H1 (cell line): ENCODE results near the gene PSMB5. TPM values are rescaled to one million over a fixed set of nuclear protein-coding genes. Genes with fewer than 3 reads are reported as not detected.

Experiments
- CTCF ChIA-PET: fragments of 300-600 bp; sonication (Branson Sonifier 250); formaldehyde crosslinking; loops from one replicate; lab custom pipeline; 2021; ENCODE audit not compliant: partially characterized antibody; lab: Charles Lee
- POLR2A ChIA-PET: fragments of 300-600 bp; sonication (Branson Sonifier 250); formaldehyde crosslinking; loops from one replicate; lab custom pipeline; 2021; ENCODE audit warnings: inconsistent platforms; ENCODE audit not compliant: partially characterized antibody; lab: Charles Lee
- DNase-seq, 2 experiments: peaks; one replicate each; pipeline versions ENCODE4 v3.0.0 to v3.0.0-alpha.2; 2010 to 2022; ENCODE audit warnings: low spot score in 2 of 2, low read depth in 1 of 2, mixed read lengths in 1 of 2
- FAIRE-seq: peaks from 2 replicates; lab custom pipeline; 2011; peaks lifted over from hg19 to GRCh38; lab: Jason Lieb, UNC
- H2AFZ ChIP-seq: 2 replicates; pipeline ENCODE4 v1.8.1; 2012; ENCODE audit warnings: low read length, inconsistent platforms
- H2AK5ac ChIP-seq: 2 replicates; pipeline ENCODE4 v1.6.1; 2013; ENCODE audit warnings: low read depth, low read length
- H2BK120ac ChIP-seq: replicated peaks from 2 replicates; pipeline ENCODE3; 2013; ENCODE audit warnings: low read depth, low read length, inconsistent platforms
- H2BK12ac ChIP-seq: 2 replicates; pipeline ENCODE4 v1.6.1; 2013; ENCODE audit warnings: low read depth, low read length
- H2BK15ac ChIP-seq: 2 replicates; pipeline ENCODE4 v1.6.1; 2013; ENCODE audit warnings: low read length
- H2BK20ac ChIP-seq: 2 replicates; pipeline ENCODE4 v1.6.1; 2013; ENCODE audit warnings: low read length
- H2BK5ac ChIP-seq: 2 replicates; pipeline ENCODE4 v1.6.1; 2013; ENCODE audit warnings: low read depth, low read length
- H3K14ac ChIP-seq: 2 replicates; pipeline ENCODE4 v1.6.1; 2013; ENCODE audit warnings: inconsistent platforms; ENCODE audit not compliant: insufficient read length
- H3K18ac ChIP-seq: 2 replicates; pipeline ENCODE4 v1.6.1; 2013; ENCODE audit warnings: low read length; ENCODE audit errors: extremely low read depth
- H3K23ac ChIP-seq: 2 replicates; pipeline ENCODE4 v1.6.1; 2013; ENCODE audit warnings: inconsistent platforms; ENCODE audit not compliant: insufficient read length
- H3K23me2 ChIP-seq: 2 replicates; pipeline ENCODE4 v1.6.1; 2013; ENCODE audit warnings: low read depth, low read length
- H3K27ac ChIP-seq: 2 replicates; pipeline ENCODE4 v1.6.1; 2011; ENCODE audit warnings: low read depth, low read length, inconsistent platforms
- H3K27me3 ChIP-seq, 4 experiments: replicated peaks in 1 of 4; 1 replicate in 1 of 4; 2 replicates in 3 of 4; pipeline versions ENCODE4 v1.6.1 to v1.8.1; 2011 to 2013; ENCODE audit warnings: low read length in 3 of 4, mild to moderate bottlenecking in 3 of 4, inconsistent platforms in 2 of 4, mixed read lengths in 2 of 4, moderate library complexity in 1 of 4; ENCODE audit not compliant: control insufficient read depth in 3 of 4, insufficient read depth in 3 of 4; ENCODE audit errors: extremely low read depth in 1 of 4
- H3K36me3 ChIP-seq, 4 experiments: 2 replicates each; pipeline versions ENCODE4 v1.6.1 to v1.8.1; 2011 to 2013; ENCODE audit warnings: mild to moderate bottlenecking in 4 of 4, low read length in 3 of 4, moderate library complexity in 2 of 4, control low read depth in 1 of 4, inconsistent platforms in 1 of 4; ENCODE audit not compliant: insufficient read depth in 4 of 4, control insufficient read depth in 2 of 4
- H3K4ac ChIP-seq: replicated peaks from 2 replicates; pipeline ENCODE3; 2013; ENCODE audit warnings: low read length, low read depth, mixed read lengths, inconsistent platforms; ENCODE audit not compliant: insufficient read length
- H3K4me1 ChIP-seq, 4 experiments: replicated peaks in 1 of 4; 1 replicate in 1 of 4; 2 replicates in 3 of 4; pipeline versions ENCODE4 v1.6.1 to v1.8.1; 2011 to 2013; ENCODE audit warnings: low read length in 3 of 4, inconsistent platforms in 2 of 4, mixed read lengths in 1 of 4; ENCODE audit not compliant: insufficient read depth in 4 of 4, control insufficient read depth in 3 of 4
- H3K4me2 ChIP-seq, 2 experiments: 2 replicates each; pipeline versions ENCODE4 v1.6.1 to v1.8.1; 2011 to 2013; ENCODE audit warnings: low read depth in 2 of 2, low read length in 2 of 2, control low read depth in 1 of 2, inconsistent platforms in 1 of 2, mild to moderate bottlenecking in 1 of 2; ENCODE audit not compliant: insufficient read depth in 1 of 2
- H3K4me3 ChIP-seq, 4 experiments: fragments of 200-600, 300-600 bp in 1 of 4; sonication (generic), shearing (Covaris generic), sonication (Bioruptor Twin) in 1 of 4; 2 replicates each; pipeline versions ENCODE4 v1.5.1 to v1.8.1; 2011 to 2016; ENCODE audit warnings: low read length in 4 of 4, low read depth in 3 of 4, control low read depth in 2 of 4, inconsistent platforms in 2 of 4, mild to moderate bottlenecking in 2 of 4, mixed read lengths in 1 of 4, moderate library complexity in 1 of 4; ENCODE audit not compliant: insufficient read depth in 2 of 4; ENCODE audit errors: extremely low read depth in 1 of 4
- H3K56ac ChIP-seq: replicated peaks from 2 replicates; pipeline ENCODE3; 2013; ENCODE audit warnings: low read depth, mild to moderate bottlenecking, mixed read lengths, low read length, inconsistent platforms; ENCODE audit not compliant: insufficient read length
- H3K79me1 ChIP-seq: 2 replicates; pipeline ENCODE4 v1.6.1; 2013; ENCODE audit warnings: low read depth, low read length, control low read depth
- H3K79me2 ChIP-seq, 2 experiments: 2 replicates each; pipeline versions ENCODE4 v1.6.1 to v1.8.1; 2012 to 2013; ENCODE audit warnings: low read length in 2 of 2, mild to moderate bottlenecking in 2 of 2, inconsistent platforms in 1 of 2; ENCODE audit not compliant: insufficient read depth in 2 of 2, control insufficient read depth in 1 of 2
- H3K9ac ChIP-seq, 4 experiments: replicated peaks in 1 of 4; 1 replicate in 1 of 4; 2 replicates in 3 of 4; pipeline versions ENCODE4 v1.6.1 to v1.8.1; 2011 to 2013; ENCODE audit warnings: low read depth in 3 of 4, low read length in 3 of 4, control low read depth in 2 of 4, mild to moderate bottlenecking in 2 of 4, moderate library complexity in 2 of 4, inconsistent platforms in 1 of 4; ENCODE audit errors: extremely low read depth in 1 of 4
- H3K9me3 ChIP-seq, 2 experiments: 2 replicates each; pipeline versions ENCODE4 v1.6.1 to v1.8.1; 2012 to 2013; ENCODE audit warnings: mild to moderate bottlenecking in 2 of 2, moderate library complexity in 2 of 2, control low read depth in 1 of 2, inconsistent platforms in 1 of 2, low read depth in 1 of 2, low read length in 1 of 2, mixed read lengths in 1 of 2; ENCODE audit not compliant: insufficient read depth in 2 of 2
- H4K20me1 ChIP-seq, 2 experiments: replicated peaks in 1 of 2; 2 replicates each; pipeline versions ENCODE3 to v1.8.1; 2011 to 2013; ENCODE audit warnings: inconsistent platforms in 2 of 2, low read length in 2 of 2, mild to moderate bottlenecking in 1 of 2; ENCODE audit not compliant: insufficient read depth in 2 of 2, control insufficient read depth in 1 of 2
- H4K5ac ChIP-seq: 2 replicates; pipeline ENCODE4 v1.6.1; 2013; ENCODE audit warnings: low read length, low read depth, mixed read lengths, inconsistent platforms; ENCODE audit not compliant: insufficient read length
- H4K8ac ChIP-seq: 2 replicates; pipeline ENCODE4 v1.8.0; 2013; ENCODE audit warnings: mild to moderate bottlenecking, moderate library complexity, low read length, inconsistent platforms; ENCODE audit not compliant: insufficient read depth; ENCODE audit errors: extremely low read depth
- H4K91ac ChIP-seq: replicated peaks from 2 replicates; pipeline ENCODE3; 2013; ENCODE audit warnings: low read length, mixed read lengths, inconsistent platforms; ENCODE audit not compliant: insufficient read length
- EGR1 ChIP-seq: IDR thresholded peaks from 2 replicates; pipeline ENCODE4 v1.6.1; 2011; ENCODE audit warnings: low read depth, low read length, borderline replicate concordance
- EP300 ChIP-seq, 2 experiments: IDR thresholded peaks; 1 replicate in 1 of 2; 2 replicates in 1 of 2; pipeline ENCODE4 v1.6.1; 2011 to 2012; ENCODE audit warnings: low read depth in 2 of 2, low read length in 2 of 2, mild to moderate bottlenecking in 2 of 2, borderline replicate concordance in 1 of 2, inconsistent platforms in 1 of 2, moderate library complexity in 1 of 2
- FOSL1 ChIP-seq: IDR thresholded peaks from 2 replicates; pipeline ENCODE4 v1.6.1; 2011; ENCODE audit warnings: mild to moderate bottlenecking, low read depth, low read length, moderate library complexity; ENCODE audit not compliant: insufficient read depth
- HDAC2 ChIP-seq, 2 experiments: fragments of 300-600 bp in 1 of 2; sonication (generic) in 1 of 2; IDR thresholded peaks; 2 replicates each; pipeline ENCODE4 v1.6.1; 2011 to 2012; ENCODE audit warnings: low read depth in 2 of 2, low read length in 2 of 2, mild to moderate bottlenecking in 2 of 2, moderate library complexity in 2 of 2, borderline replicate concordance in 1 of 2, inconsistent platforms in 1 of 2
- SAP30 ChIP-seq: fragments of 300-600 bp; sonication (generic); IDR thresholded peaks from 2 replicates; pipeline ENCODE4 v1.7.1; 2012; ENCODE audit warnings: low read length, moderate library complexity, mild to moderate bottlenecking, inconsistent platforms; ENCODE audit not compliant: insufficient read depth, insufficient replicate concordance
- TAF7 ChIP-seq: optimal IDR thresholded peaks from 2 replicates; pipeline ENCODE3; 2011; ENCODE audit warnings: low read depth, mild to moderate bottlenecking, inconsistent platforms, low read length, moderate library complexity, borderline replicate concordance
- YY1 ChIP-seq: IDR thresholded peaks from 2 replicates; pipeline ENCODE4 v1.6.1; 2011; ENCODE audit warnings: low read depth, mild to moderate bottlenecking, low read length
- WGBS, 2 experiments: shearing (Covaris generic) in 1 of 2; methylation state at CpG; one replicate each; pipeline versions ENCODE4 v1.1.6 to v1.1.7; 2013 to 2015; ENCODE audit warnings: low lambda C conversion rate in 2 of 2, mixed read lengths in 2 of 2, inconsistent platforms in 1 of 2, low coverage in 1 of 2, missing lambda C conversion rate in 1 of 2; ENCODE audit not compliant: insufficient replicate concordance in 2 of 2, insufficient coverage in 1 of 2, insufficient read length in 1 of 2; ENCODE audit errors: extremely low coverage in 1 of 2, missing lambda C conversion rate in 1 of 2; 5-methylcytosine and 5-hydroxymethylcytosine counted together
- polyA plus RNA-seq, 7 experiments: library from polyadenylated mRNA; depleted of rRNA in 3 of 7; stranded (reverse) in 5 of 7; unstranded in 2 of 7; fragments of >200 nt in 5 of 7; fragments of 200-250 nt in 2 of 7; gene quantifications; 1 replicate in 5 of 7; 2 replicates in 1 of 7; 4 replicates in 1 of 7; pipeline versions ENCODE4 v1.2.1 to v1.2.3, GENCODE V29; 2011 to 2013; ENCODE audit warnings: missing spikeins in 2 of 7, mixed read lengths in 2 of 7
- total RNA-seq: library from RNA; stranded (reverse); fragmentation: NEBNext Ultra II Directional; extraction: Animal tissue kit (Norgen Biotek cat#: 25700); gene quantifications from 2 replicates; pipeline ENCODE4 v1.2.1, GENCODE V29; 2021

The PSMB5 gene
- total and polyA plus RNA-seq, 2 of the 8 experiments (the other 6 are each of a cell fraction or from before 2014, with no cell fraction given): 254 to 510 TPM

DNA sequence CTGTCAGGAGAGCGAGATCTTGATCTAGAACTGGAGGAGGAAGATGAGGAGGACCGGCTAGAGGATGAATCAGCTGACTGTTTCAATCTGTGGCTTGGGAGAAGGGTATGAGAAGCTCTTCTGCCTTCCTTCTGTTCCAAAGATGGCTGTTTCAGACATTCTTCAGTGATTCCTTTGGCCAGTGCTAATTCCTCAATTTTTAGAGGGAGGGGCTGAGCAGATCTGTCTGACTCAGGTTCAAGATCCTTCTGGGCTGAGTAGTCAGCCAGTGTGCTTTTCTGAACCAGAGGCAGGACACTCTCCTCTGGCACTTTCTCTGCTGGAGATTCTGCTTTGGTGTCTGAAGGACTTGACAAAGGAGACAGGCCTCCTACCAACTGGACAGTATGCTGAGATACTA lies 45.0 kb upstream of the PSMB5 start:
- H3K23ac ChIP-seq: no peak overlapping the region
- H3K56ac ChIP-seq: no peak overlapping the region
- H3K14ac ChIP-seq: no peak overlapping the region
- H2BK12ac ChIP-seq: no peak overlapping the region
- no peak overlapping the region for H4K5ac ChIP-seq
- H4K91ac ChIP-seq: no peak overlapping the region
- H3K27ac ChIP-seq: no peak overlapping the region
- H3K4me1 ChIP-seq: no peaks in the 10 kb centered on the region
- no peak overlapping the region for H2AFZ ChIP-seq
- no peak overlapping the region for H3K4ac ChIP-seq
- POLR2A ChIA-PET: interaction anchor here (0.8 to 4.6 kb wide), 2 partner anchors 10 to 15 kb away, joined by 4 to 24 read pairs; partner anchors contain the start of genes ACIN1 and C14orf119
- DNase-seq (no peak), FAIRE-seq (no peak)
- H3K4me3 ChIP-seq: no peak overlapping the region
- no peak overlapping the region for H2AK5ac ChIP-seq
- peaks cover 4 to 10% of the 10 kb centered on the region in 2 experiments; a peak in 1 of 4 replicates for H3K79me2 ChIP-seq
- H4K20me1 ChIP-seq: peaks cover 1 to 12% of the 10 kb centered on the region in 2 experiments
- H3K23me2 ChIP-seq: no peaks in the 10 kb centered on the region; the same call in 1 of the 2 replicates
- H3K18ac ChIP-seq: no peak overlapping the region
- no peaks in the 10 kb centered on the region; a peak in 1 of 4 replicates for H3K9me3 ChIP-seq
- H3K79me1 ChIP-seq: no peaks in the 10 kb centered on the region
- H2BK20ac ChIP-seq: no peak overlapping the region
- H3K4me2 ChIP-seq: no peak overlapping the region
- no peak overlapping the region for H4K8ac ChIP-seq
- CTCF ChIA-PET: interaction anchor here (0.8 to 4.7 kb wide), 6 partner anchors 9 to 106 kb away, joined by 4 to 35 read pairs (median 4); no protein-coding TSS in a partner anchor
- H2BK15ac ChIP-seq: no peak overlapping the region
- H2BK120ac ChIP-seq: no peak overlapping the region
- 90% methylated on average over 2 of the region's 2 CpGs; no CpG with 5 or more reads in 1 of the 2 experiments for WGBS, 2 experiments
- H2BK5ac ChIP-seq: no peak overlapping the region
- H3K36me3 ChIP-seq: peaks cover 34 to 90% (median 67%) of the 10 kb centered on the region in 4 experiments
- H3K27me3 ChIP-seq: no peaks in the 10 kb centered on the region
- no peak overlapping the region for H3K9ac ChIP-seq
- TF ChIP-seq SAP30: no peak
- TF ChIP-seq EGR1: no peak
- TF ChIP-seq TAF7: no peak
- TF ChIP-seq HDAC2 (IDR thresholded peaks at IDR 0.05; ENCODE audit: borderline replicate concordance in 1 of 2, low read depth in 2 of 2, low read length in 2 of 2): no peak
- TF ChIP-seq FOSL1: no peak
- TF ChIP-seq YY1: no peak
- TF ChIP-seq EP300 (IDR thresholded peaks at IDR 0.05; ENCODE audit: borderline replicate concordance in 1 of 2, low read depth in 2 of 2, low read length in 2 of 2): no peak
